HepG2 (cell line): ENCODE measurements around the gene APRT. TPM values are rescaled to one million over a fixed set of nuclear protein-coding genes. Genes with fewer than 3 reads are reported as not detected.

Experiments used
- ESRRA ChIP-seq: sonication (generic); formaldehyde crosslinking; IDR thresholded peaks from 2 replicates; pipeline ENCODE4 v1.5.1; 2020; ENCODE audit warnings: mild to moderate bottlenecking, low read depth, missing genetic modification reagents
- GFI1 ChIP-seq: sonication (generic); formaldehyde crosslinking; IDR thresholded peaks from 2 replicates; pipeline ENCODE4 v1.5.0; 2020; ENCODE audit warnings: missing genetic modification reagents, mild to moderate bottlenecking, borderline replicate concordance
- HMG20A ChIP-seq: IDR thresholded peaks from 2 replicates; pipeline ENCODE4 v1.6.1; 2016; ENCODE audit warnings: borderline replicate concordance
- MAFG ChIP-seq: sonication (generic); formaldehyde crosslinking; IDR thresholded peaks from 2 replicates; pipeline ENCODE4 v1.5.1; 2020; ENCODE audit warnings: mild to moderate bottlenecking, missing genetic modification reagents
- MBD4 ChIP-seq: IDR thresholded peaks from 2 replicates; pipeline ENCODE4 v1.6.1; 2012; ENCODE audit warnings: low read length, inconsistent platforms, borderline replicate concordance
- NFE2 ChIP-seq: sonication (generic); formaldehyde crosslinking; IDR thresholded peaks from 2 replicates; pipeline ENCODE4 v1.4.0; 2020; ENCODE audit warnings: missing genetic modification reagents
- PAWR ChIP-seq: sonication (generic); formaldehyde crosslinking; IDR thresholded peaks from 2 replicates; pipeline ENCODE4 v1.4.0; 2020; ENCODE audit warnings: missing genetic modification reagents, mild to moderate bottlenecking, borderline replicate concordance
- TBX3 ChIP-seq: fragments of 450-650 bp; IDR thresholded peaks from 2 replicates; pipeline ENCODE4 v1.6.1; 2017; ENCODE audit warnings: antibody characterized with exemption, mild to moderate bottlenecking, inconsistent platforms, borderline replicate concordance
- THYN1 ChIP-seq: sonication (generic); formaldehyde crosslinking; IDR thresholded peaks from 2 replicates; pipeline ENCODE4 v1.8.1; 2023; ENCODE audit warnings: low read depth, mild to moderate bottlenecking, moderate library complexity, missing genetic modification reagents, borderline replicate concordance
- ZFP90 ChIP-seq: sonication (generic); formaldehyde crosslinking; IDR thresholded peaks from 2 replicates; pipeline ENCODE4 v1.8.0; 2022; ENCODE audit warnings: missing genetic modification reagents, mild to moderate bottlenecking, inconsistent platforms, borderline replicate concordance
- ZMYM2 ChIP-seq: sonication (generic); formaldehyde crosslinking; IDR thresholded peaks from 2 replicates; pipeline ENCODE4 v1.8.0; 2022; ENCODE audit warnings: mild to moderate bottlenecking, missing genetic modification reagents
- ZNF180 ChIP-seq: sonication (generic); formaldehyde crosslinking; IDR thresholded peaks from 2 replicates; pipeline ENCODE4 v1.4.0; 2020; ENCODE audit warnings: low read depth, missing genetic modification reagents, borderline replicate concordance
- ZNF720 ChIP-seq: sonication (generic); formaldehyde crosslinking; IDR thresholded peaks from 2 replicates; pipeline ENCODE4 v1.4.0; 2020; ENCODE audit warnings: missing genetic modification reagents
- ZNF768 ChIP-seq: sonication (generic); formaldehyde crosslinking; IDR thresholded peaks from 2 replicates; pipeline ENCODE4 v1.4.0; 2020; ENCODE audit warnings: missing genetic modification reagents
- polyA plus RNA-seq, 8 experiments: library from polyadenylated mRNA; depleted of rRNA in 3 of 8; stranded (reverse) in 7 of 8; unstranded in 1 of 8; fragments of >200 nt; fragmentation: Illumina TruSeq in 4 of 8; extraction: Trizol in 4 of 8; gene quantifications; 2 replicates each; pipeline versions ENCODE4 v1.2.1 to v1.2.3, GENCODE V29; 2011 to 2016; ENCODE audit warnings: low read depth in 4 of 8, missing spikeins in 1 of 8, mixed read lengths in 1 of 8; ENCODE audit not compliant: insufficient read depth in 1 of 8
- total RNA-seq, 5 experiments: library from RNA; depleted of rRNA; stranded (reverse); fragments of >200 nt; fragmentation: Illumina TruSeq; extraction: Trizol; gene quantifications; 2 replicates each; pipeline ENCODE4 v1.2.3, GENCODE V29; 2016; ENCODE audit warnings: low read depth in 1 of 5
- TF ChIP-seq, protein P1 (sequence below): IDR thresholded peaks from 2 replicates; pipeline ENCODE4 v1.4.0; 2020; ENCODE audit warnings: mild to moderate bottlenecking, missing genetic modification reagents
- TF ChIP-seq, protein P2 (sequence below): sonication (generic); formaldehyde crosslinking; IDR thresholded peaks from 2 replicates; pipeline ENCODE4 v1.8.1; 2023; ENCODE audit warnings: mild to moderate bottlenecking, missing genetic modification reagents
- TF ChIP-seq, protein P3 (sequence below): sonication (generic); formaldehyde crosslinking; IDR thresholded peaks from 2 replicates; pipeline ENCODE4 v1.4.0; 2020; ENCODE audit warnings: missing genetic modification reagents
- TF ChIP-seq, protein P4 (sequence below): sonication (generic); formaldehyde crosslinking; IDR thresholded peaks from 2 replicates; pipeline ENCODE4 v1.4.0; 2020; ENCODE audit warnings: missing genetic modification reagents

Gene APRT
- total and polyA plus RNA-seq, 2 of the 13 experiments (the other 11 are each of a cell fraction or from before 2014, with no cell fraction given): 155 to 242 TPM

DNA sequence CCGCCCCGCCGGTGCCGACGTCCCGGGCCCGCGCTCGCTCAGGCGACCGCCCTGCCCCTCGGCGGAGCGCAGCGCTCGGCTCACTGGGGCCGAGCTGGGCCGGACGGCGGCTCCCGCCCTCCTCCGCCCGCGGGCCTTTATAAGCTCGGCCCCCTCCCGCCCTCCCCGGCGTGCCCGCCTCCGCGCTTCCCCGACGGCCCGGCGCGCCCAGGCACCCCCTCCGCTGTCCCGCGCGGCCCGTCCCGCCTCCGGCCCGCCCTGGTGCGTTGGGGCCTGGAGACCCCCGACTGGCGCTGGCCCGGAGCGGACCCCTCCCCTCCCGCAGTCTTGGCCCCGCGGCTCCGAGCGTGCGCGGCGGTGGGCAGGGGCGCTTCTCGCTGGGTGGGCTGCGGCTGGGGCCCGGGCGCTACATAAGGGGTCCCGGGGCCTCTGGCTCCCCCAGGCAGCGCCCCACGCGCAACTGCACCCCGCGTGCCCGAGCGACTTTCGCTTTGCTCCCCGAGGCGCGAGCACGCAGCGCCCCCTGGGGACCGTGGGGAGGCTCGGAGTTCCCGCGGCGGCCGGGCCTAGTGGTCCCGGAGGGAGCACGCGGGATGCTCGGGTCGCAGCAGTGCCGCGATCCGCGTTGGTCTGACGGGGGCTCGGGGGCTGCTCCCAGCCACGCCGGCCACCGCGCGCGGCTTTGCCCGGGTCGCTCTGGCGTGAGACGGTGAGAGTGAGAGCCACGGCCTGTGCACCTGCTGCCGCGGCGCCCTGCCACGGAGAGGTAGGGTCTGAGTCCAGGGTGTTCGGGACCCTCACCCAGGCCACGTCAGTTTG, 26.4 kb downstream of the APRT start, which contains the start of gene PIEZO1 (continued):
- TF ChIP-seq, protein P1, sequence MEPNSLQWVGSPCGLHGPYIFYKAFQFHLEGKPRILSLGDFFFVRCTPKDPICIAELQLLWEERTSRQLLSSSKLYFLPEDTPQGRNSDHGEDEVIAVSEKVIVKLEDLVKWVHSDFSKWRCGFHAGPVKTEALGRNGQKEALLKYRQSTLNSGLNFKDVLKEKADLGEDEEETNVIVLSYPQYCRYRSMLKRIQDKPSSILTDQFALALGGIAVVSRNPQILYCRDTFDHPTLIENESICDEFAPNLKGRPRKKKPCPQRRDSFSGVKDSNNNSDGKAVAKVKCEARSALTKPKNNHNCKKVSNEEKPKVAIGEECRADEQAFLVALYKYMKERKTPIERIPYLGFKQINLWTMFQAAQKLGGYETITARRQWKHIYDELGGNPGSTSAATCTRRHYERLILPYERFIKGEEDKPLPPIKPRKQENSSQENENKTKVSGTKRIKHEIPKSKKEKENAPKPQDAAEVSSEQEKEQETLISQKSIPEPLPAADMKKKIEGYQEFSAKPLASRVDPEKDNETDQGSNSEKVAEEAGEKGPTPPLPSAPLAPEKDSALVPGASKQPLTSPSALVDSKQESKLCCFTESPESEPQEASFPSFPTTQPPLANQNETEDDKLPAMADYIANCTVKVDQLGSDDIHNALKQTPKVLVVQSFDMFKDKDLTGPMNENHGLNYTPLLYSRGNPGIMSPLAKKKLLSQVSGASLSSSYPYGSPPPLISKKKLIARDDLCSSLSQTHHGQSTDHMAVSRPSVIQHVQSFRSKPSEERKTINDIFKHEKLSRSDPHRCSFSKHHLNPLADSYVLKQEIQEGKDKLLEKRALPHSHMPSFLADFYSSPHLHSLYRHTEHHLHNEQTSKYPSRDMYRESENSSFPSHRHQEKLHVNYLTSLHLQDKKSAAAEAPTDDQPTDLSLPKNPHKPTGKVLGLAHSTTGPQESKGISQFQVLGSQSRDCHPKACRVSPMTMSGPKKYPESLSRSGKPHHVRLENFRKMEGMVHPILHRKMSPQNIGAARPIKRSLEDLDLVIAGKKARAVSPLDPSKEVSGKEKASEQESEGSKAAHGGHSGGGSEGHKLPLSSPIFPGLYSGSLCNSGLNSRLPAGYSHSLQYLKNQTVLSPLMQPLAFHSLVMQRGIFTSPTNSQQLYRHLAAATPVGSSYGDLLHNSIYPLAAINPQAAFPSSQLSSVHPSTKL (CRISPR knock-in tag): peak; percentile 66
- TF ChIP-seq, protein P2, sequence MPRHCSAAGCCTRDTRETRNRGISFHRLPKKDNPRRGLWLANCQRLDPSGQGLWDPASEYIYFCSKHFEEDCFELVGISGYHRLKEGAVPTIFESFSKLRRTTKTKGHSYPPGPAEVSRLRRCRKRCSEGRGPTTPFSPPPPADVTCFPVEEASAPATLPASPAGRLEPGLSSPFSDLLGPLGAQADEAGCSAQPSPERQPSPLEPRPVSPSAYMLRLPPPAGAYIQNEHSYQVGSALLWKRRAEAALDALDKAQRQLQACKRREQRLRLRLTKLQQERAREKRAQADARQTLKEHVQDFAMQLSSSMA (CRISPR knock-in tag): peak; percentile 87; the same call in 1 of the 2 replicates
- TF ChIP-seq, protein P3, sequence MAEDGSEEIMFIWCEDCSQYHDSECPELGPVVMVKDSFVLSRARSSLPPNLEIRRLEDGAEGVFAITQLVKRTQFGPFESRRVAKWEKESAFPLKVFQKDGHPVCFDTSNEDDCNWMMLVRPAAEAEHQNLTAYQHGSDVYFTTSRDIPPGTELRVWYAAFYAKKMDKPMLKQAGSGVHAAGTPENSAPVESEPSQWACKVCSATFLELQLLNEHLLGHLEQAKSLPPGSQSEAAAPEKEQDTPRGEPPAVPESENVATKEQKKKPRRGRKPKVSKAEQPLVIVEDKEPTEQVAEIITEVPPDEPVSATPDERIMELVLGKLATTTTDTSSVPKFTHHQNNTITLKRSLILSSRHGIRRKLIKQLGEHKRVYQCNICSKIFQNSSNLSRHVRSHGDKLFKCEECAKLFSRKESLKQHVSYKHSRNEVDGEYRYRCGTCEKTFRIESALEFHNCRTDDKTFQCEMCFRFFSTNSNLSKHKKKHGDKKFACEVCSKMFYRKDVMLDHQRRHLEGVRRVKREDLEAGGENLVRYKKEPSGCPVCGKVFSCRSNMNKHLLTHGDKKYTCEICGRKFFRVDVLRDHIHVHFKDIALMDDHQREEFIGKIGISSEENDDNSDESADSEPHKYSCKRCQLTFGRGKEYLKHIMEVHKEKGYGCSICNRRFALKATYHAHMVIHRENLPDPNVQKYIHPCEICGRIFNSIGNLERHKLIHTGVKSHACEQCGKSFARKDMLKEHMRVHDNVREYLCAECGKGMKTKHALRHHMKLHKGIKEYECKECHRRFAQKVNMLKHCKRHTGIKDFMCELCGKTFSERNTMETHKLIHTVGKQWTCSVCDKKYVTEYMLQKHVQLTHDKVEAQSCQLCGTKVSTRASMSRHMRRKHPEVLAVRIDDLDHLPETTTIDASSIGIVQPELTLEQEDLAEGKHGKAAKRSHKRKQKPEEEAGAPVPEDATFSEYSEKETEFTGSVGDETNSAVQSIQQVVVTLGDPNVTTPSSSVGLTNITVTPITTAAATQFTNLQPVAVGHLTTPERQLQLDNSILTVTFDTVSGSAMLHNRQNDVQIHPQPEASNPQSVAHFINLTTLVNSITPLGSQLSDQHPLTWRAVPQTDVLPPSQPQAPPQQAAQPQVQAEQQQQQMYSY (CRISPR knock-in tag): no peak
- no peak for TF ChIP-seq ZNF180 (CRISPR knock-in tag)
- peak; percentile 87; the same call in 1 of the 2 replicates for TF ChIP-seq ZNF768
- no peak for TF ChIP-seq MAFG (CRISPR knock-in tag)
- no peak for TF ChIP-seq HMG20A (CRISPR knock-in tag)
- TF ChIP-seq THYN1 (CRISPR knock-in tag): no peak
- 0 out of 2 replicates have a peak, but pooled peaks have one; percentile 38 for TF ChIP-seq ESRRA
- no peak; the same call in 1 of the 2 replicates for TF ChIP-seq ZFP90
- TF ChIP-seq ZNF720 (CRISPR knock-in tag): no peak
- TF ChIP-seq TBX3: no peak
- no peak for TF ChIP-seq MBD4
- TF ChIP-seq, protein P4, sequence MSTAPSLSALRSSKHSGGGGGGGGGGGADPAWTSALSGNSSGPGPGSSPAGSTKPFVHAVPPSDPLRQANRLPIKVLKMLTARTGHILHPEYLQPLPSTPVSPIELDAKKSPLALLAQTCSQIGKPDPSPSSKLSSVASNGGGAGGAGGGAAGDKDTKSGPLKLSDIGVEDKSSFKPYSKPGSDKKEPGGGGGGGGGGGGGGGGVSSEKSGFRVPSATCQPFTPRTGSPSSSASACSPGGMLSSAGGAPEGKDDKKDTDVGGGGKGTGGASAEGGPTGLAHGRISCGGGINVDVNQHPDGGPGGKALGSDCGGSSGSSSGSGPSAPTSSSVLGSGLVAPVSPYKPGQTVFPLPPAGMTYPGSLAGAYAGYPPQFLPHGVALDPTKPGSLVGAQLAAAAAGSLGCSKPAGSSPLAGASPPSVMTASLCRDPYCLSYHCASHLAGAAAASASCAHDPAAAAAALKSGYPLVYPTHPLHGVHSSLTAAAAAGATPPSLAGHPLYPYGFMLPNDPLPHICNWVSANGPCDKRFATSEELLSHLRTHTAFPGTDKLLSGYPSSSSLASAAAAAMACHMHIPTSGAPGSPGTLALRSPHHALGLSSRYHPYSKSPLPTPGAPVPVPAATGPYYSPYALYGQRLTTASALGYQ (CRISPR knock-in tag): no peak
- TF ChIP-seq GFI1 (CRISPR knock-in tag): peak; percentile 44; the same call in 1 of the 2 replicates
- no peak for TF ChIP-seq PAWR
- TF ChIP-seq ZMYM2: no peak; the same call in 1 of the 2 replicates
- TF ChIP-seq NFE2 (CRISPR knock-in tag): no peak
